PC-9 (cell line): ENCODE data around the gene PLCH2. TPM values are rescaled to one million over a fixed set of nuclear protein-coding genes. Genes with fewer than 3 reads are reported as not detected.

Experiments used
- BruUV-seq: library from RNA; stranded (reverse); fragments of 400-500 nt; replicated peaks from 2 replicates; lab custom pipeline; 2021; lab: Mats Ljungman, UMichigan
- CTCF ChIA-PET: fragments of 300-600 bp; sonication (Branson Sonifier 250); formaldehyde crosslinking; loops from one replicate; lab custom pipeline; 2022; ENCODE audit warnings: antibody characterized with exemption; lab: Charles Lee
- POLR2A ChIA-PET: fragments of 300-600 bp; sonication (Branson Sonifier 250); formaldehyde crosslinking; loops from one replicate; lab custom pipeline; 2022; ENCODE audit warnings: antibody characterized with exemption; ENCODE audit not compliant: unreplicated experiment; lab: Charles Lee
- DNase-seq, 2 experiments: peaks; one replicate each; pipeline versions ENCODE4 v3.0.0 to v3.0.0-alpha.2; 2015 to 2022; ENCODE audit warnings: mixed read lengths in 1 of 2
- H2AFZ ChIP-seq: fragments of 200-600 bp; sonication (generic); 2 replicates; pipeline ENCODE4 v1.8.1; 2017; ENCODE audit warnings: antibody characterized with exemption
- H3F3A ChIP-seq: fragments of 200-600 bp; sonication (generic); 2 replicates; pipeline ENCODE4 v1.8.1; 2017; ENCODE audit warnings: antibody characterized with exemption, mild to moderate bottlenecking, low read depth; ENCODE audit not compliant: insufficient read depth
- H3K27ac ChIP-seq: fragments of 200-600 bp; sonication (generic); 2 replicates; pipeline ENCODE4 v1.6.1; 2016; ENCODE audit warnings: mixed run types
- H3K27me3 ChIP-seq: fragments of 200-600 bp; sonication (generic); 2 replicates; pipeline ENCODE4 v1.6.1; 2016; ENCODE audit warnings: low read depth, mixed run types; ENCODE audit not compliant: insufficient read depth
- H3K36me3 ChIP-seq: fragments of 200-600 bp; sonication (generic); 2 replicates; pipeline ENCODE4 v1.6.1; 2016; ENCODE audit warnings: low read depth, mixed run types
- H3K4me1 ChIP-seq: fragments of 200-600 bp; sonication (generic); replicated peaks from 2 replicates; pipeline ENCODE4 v1.6.1; 2016; ENCODE audit warnings: mixed run types; ENCODE audit not compliant: insufficient read depth
- H3K4me2 ChIP-seq: fragments of 200-600 bp; sonication (generic); 2 replicates; pipeline ENCODE4 v1.6.1; 2017; ENCODE audit warnings: mixed run types
- H3K4me3 ChIP-seq: fragments of 200-600 bp; sonication (generic); 2 replicates; pipeline ENCODE4 v1.6.1; 2016; ENCODE audit warnings: mixed run types
- H3K79me2 ChIP-seq: fragments of 200-600 bp; sonication (generic); 2 replicates; pipeline ENCODE4 v1.6.1; 2017; ENCODE audit warnings: low read depth, mixed run types
- H3K9me2 ChIP-seq: fragments of 200-600 bp; sonication (generic); 2 replicates; pipeline ENCODE4 v1.8.1; 2017; ENCODE audit warnings: mild to moderate bottlenecking; ENCODE audit not compliant: insufficient read depth
- H3K9me3 ChIP-seq: fragments of 200-600 bp; sonication (generic); 2 replicates; pipeline ENCODE4 v1.8.1; 2016; ENCODE audit warnings: low read depth; ENCODE audit not compliant: insufficient read depth
- H4K20me1 ChIP-seq: fragments of 200-600 bp; sonication (generic); 2 replicates; pipeline ENCODE4 v1.8.1; 2017; ENCODE audit not compliant: insufficient read depth
- CTCF ChIP-seq: fragments of 200-600 bp; sonication (generic); conservative IDR thresholded peaks from 2 replicates; pipeline ENCODE4 v1.6.1; 2017; ENCODE audit warnings: mixed run types, antibody characterized with exemption, mild to moderate bottlenecking, moderate library complexity
- EZH2 ChIP-seq: fragments of 200-600 bp; sonication (generic); IDR thresholded peaks from 2 replicates; pipeline ENCODE4 v1.8.0; 2017; ENCODE audit warnings: antibody characterized with exemption, low read depth
- intact Hi-C: fragments of 100-400 bp; cut with micrococcal nuclease; formaldehyde crosslinking; loops from one replicate; pipeline ENCODE4 v1.10.0; 2022; ENCODE audit not compliant: unreplicated experiment
- total RNA-seq: library from RNA; stranded (reverse); gene quantifications from 2 replicates; pipeline ENCODE4 v1.2.3, GENCODE V29; 2021

The PLCH2 gene
- total RNA-seq, 1 experiment from 2014 or later, result 0.98 TPM

- no peak for TF ChIP-seq EZH2
- TF ChIP-seq CTCF, result no peak
These were observed 10.5 kb downstream of the PLCH2 start for GRCh38 chr1:2486558-2486957.

DNA sequence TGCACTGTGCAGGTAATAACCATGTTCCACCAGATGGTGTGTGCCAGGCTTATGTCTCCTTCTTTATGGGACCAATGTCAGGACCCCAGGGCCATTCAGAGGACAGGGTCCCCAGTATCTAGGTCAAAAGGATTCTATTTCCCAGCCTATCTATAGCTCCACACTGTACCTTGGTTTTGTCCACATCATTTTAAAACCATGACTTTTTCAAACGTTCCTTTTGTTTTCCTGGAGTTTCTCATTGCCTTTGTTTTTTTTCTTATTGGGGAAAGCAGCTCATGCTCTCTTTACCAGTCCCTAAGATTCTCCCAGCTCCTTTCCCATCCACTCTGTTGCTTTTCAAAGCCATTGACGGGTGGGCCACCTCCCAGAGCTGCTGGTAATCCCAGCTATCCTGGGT is 12.6 kb downstream of the PLCH2 start:
- BruUV-seq, result no TSS peak
- Histone ChIP-seq H3K4me3 (no peak overlapping the region), H2AFZ (no peak overlapping the region), H3K9me2 (no peaks in the 10 kb centered on the region), H3K36me3 (no peaks in the 10 kb centered on the region), H3K79me2 (no peaks in the 10 kb centered on the region), H3K4me2 (no peak overlapping the region), H3K9me3 (no peaks in the 10 kb centered on the region), H3K27ac (no peak overlapping the region), H3K4me1 (peaks cover 2% of the 10 kb centered on the region; the same call in 1 of the 2 replicates), H3K27me3 (peaks cover 45% of the 10 kb centered on the region), H4K20me1 (no peaks in the 10 kb centered on the region), H3F3A (no peaks in the 10 kb centered on the region)
- intact Hi-C loops, result no loop called here
- ChIA-PET CTCF (no interaction called here), POLR2A (no interaction called here)
- no peak for TF ChIP-seq EZH2
- TF ChIP-seq CTCF, result no peak
- no peak for DNase-seq

More at GRCh38 chr1:2486558-2486957, 10.5 kb downstream of the PLCH2 start:
- DNase-seq, result no peak
- H3K4me3 ChIP-seq, result no peak overlapping the region
- intact Hi-C loops, result no loop called here
- no peaks in the 10 kb centered on the region for H3K9me2 ChIP-seq
- H3K4me2 ChIP-seq, result no peak overlapping the region
- ChIA-PET CTCF (no interaction called here), POLR2A (no interaction called here)
- no peaks in the 10 kb centered on the region for H3F3A ChIP-seq
- no peaks in the 10 kb centered on the region for H3K79me2 ChIP-seq
- no peak overlapping the region for H2AFZ ChIP-seq
- no peaks in the 10 kb centered on the region for H3K4me1 ChIP-seq
- peaks cover 27% of the 10 kb centered on the region for H3K27me3 ChIP-seq
- no peaks in the 10 kb centered on the region for H4K20me1 ChIP-seq
- H3K36me3 ChIP-seq, result no peaks in the 10 kb centered on the region
- BruUV-seq, result no TSS peak
- H3K27ac ChIP-seq, result no peak overlapping the region
- no peaks in the 10 kb centered on the region for H3K9me3 ChIP-seq

DNA sequence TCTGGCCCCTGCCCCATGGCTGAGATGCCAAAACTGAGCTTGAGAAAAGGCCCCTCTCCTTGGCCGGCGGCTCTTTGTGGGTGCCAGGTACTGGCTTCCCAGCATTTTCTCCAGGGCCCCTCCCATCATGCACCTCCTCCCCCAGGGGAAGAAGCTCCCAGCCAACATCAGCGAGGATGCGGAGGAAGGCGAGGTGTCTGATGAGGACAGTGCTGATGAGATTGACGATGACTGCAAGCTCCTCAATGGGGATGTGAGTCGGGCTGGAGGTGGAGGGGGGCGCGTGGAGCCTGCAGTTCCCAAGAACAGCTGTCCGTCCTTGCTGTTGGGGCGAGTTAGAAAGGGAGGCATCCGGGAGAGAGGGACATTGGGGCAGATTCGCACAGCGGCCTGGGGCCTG is 13.5 kb downstream of the PLCH2 start:
- Histone ChIP-seq H3K36me3 (no peaks in the 10 kb centered on the region), H3K79me2 (no peaks in the 10 kb centered on the region), H3K27me3 (peaks cover 45% of the 10 kb centered on the region), H2AFZ (no peak overlapping the region), H3F3A (no peaks in the 10 kb centered on the region), H3K9me2 (no peaks in the 10 kb centered on the region), H4K20me1 (no peaks in the 10 kb centered on the region), H3K4me2 (no peak overlapping the region), H3K4me3 (no peak overlapping the region), H3K4me1 (peaks cover 11% of the 10 kb centered on the region), H3K27ac (no peak overlapping the region), H3K9me3 (no peaks in the 10 kb centered on the region)
- CTCF ChIA-PET, result no interaction called here
- no peak for DNase-seq
- intact Hi-C loops, result no loop called here
- POLR2A ChIA-PET, result no interaction called here
- no peak for TF ChIP-seq EZH2
- no peak for TF ChIP-seq CTCF
- BruUV-seq, result no TSS peak
